GM19239 (cell line): Measurements from ENCODE around the gene IFNL3.
A peak's percentile ranks its signal among the peaks of the same experiment; 100 is the strongest.
"Not testable (repeated sequence)": the region's sequence is repeated elsewhere in the genome, so short reads cannot be mapped to it uniquely, and the experiment has no call there.

Experiments
- DNase-seq: peaks from one replicate; pipeline ENCODE4 v3.0.0; 2011; ENCODE audit warnings: low spot score; ENCODE audit not compliant: insufficient read length
- FAIRE-seq: peaks from 2 replicates; lab custom pipeline; 2011; peaks lifted over from hg19 to GRCh38; lab: Jason Lieb, UNC

Gene IFNL3

DNA sequence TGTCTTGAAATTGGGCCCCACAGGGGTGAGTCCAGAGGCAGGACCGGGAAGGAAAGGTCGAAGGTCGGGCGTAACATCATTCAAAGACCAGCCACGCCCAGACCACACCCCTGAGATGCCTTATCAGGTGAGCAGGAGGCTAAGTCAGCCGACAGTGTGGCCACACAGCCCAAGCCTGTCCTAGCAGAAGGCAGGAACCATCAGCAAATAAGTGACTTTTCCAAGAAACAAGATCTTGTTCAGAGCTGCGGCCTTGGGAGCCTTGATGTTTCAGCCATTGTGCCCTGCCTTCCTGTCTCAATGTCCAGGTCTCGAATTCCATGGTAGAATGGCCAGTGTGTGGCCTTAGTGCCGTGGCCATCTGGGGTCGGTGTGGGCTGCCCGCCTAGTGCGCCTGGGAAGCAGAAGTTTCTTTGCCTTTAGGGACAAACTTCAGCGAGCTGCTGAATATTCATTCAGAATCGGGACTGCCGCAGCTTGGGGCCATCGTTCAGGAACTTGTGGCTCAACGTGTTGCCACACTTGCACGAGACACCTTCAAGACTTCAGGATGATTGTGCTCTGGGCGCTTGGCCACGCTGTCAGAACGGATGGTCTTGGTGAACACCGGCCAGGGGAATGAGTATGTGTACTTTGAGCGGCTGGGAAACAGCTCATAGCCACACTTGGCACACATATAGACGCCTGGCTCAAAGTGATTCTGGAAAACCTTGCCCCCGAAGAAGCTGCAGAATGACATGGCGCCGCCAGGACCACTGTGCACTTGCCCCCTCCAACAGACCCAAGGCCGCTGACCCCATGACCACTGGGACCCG is 9.9 kb upstream of the IFNL3 start:
- FAIRE-seq (no peak), DNase-seq (no peak)

DNA sequence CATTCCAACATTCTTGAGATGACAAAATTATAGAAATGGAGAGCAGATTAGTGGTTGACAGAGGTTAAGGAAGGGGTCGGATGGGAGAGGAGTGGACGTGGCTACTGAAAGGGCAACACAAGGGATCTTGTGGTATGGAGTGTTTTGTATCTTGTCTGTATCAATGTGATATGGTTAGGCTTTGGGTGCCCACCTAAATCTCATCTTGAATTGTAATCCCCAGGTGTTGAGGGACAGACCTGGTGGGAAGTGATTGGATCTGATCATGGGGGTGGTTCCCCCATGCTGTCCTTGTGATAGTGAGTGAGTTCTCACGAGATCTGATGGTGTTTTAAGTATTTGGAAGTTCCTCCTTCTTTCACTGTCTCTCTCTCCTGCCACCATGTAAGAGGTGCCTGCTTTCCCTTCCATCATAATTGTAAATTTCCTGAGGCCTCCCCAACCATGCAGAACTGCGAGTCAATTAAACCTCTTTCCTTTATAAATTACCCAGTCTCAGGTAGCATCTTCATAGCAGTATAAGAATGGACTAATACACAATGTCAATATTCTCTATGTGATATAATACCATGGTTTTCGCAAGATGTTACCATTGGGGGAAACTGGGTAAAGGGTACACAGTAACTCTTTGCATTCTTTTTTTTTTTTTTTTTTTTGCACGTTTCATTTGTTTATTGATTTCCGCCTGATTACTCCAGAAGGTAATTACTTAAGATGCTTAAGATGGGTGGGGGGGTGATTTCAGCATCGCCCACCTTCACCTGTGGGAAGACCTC is 8.8 kb upstream of the IFNL3 start:
- no peak for FAIRE-seq
- DNase-seq, result no peak

DNA sequence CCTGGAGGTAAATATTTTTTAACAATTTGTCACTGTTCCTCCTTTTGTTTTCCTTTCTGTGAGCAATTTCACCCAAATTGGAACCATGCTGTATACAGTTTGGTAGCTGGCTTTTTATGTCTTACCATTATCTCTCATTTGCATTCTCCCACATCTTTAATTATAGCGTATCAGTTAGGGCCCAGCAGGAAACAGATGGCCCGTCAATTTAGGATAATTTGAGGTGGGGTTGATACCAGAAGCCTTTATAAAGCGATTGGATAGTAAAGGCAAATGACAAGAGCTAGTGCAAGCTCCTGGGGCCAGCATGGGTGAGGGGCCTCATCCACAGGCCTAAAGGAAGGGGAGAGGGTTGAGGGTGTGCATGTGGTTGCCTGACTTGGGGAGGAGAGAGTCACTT is 7.7 kb upstream of the IFNL3 start:
- DNase-seq (no peak), FAIRE-seq (no peak)

DNA sequence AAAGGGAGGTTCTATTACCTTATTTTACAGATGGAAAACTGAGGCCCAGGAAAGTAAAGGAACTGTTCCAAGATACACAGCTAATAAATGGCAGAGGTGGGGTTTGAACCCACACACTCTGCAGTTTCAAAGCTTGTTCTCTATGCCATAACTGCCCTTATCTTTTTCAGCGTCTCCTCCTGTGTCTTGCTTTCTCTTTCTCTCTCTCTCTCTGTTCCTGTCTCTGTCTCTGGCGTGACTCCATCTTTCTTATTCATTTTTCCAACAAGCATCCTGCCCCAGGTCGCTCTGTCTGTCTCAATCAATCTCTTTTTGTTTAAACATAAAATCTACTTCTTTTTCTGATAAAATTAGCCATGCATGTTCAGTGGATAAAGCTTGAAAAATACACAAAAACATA is 7.0 kb upstream of the IFNL3 start:
- FAIRE-seq (no peak), DNase-seq (no peak)

DNA sequence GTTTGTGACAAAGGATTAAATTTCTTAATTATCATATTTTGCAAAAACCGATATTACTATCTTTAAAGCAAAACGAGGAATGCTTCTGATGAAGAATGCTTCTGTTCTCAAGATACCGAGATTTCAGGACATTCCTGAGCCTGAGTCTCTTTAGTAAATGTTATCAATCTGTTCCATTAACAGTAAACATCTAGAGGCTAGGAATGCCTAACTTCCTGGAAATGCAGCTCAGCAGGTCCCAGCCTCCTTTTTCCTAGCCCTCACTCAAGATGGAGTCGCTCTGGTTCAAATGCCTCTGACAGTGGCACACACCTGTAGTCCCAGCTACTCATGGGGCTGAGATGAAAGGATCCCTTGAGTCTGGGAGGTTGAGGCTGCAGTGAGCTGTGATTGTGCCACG is 6.3 kb upstream of the IFNL3 start:
- no peak for FAIRE-seq
- DNase-seq, result no peak

DNA sequence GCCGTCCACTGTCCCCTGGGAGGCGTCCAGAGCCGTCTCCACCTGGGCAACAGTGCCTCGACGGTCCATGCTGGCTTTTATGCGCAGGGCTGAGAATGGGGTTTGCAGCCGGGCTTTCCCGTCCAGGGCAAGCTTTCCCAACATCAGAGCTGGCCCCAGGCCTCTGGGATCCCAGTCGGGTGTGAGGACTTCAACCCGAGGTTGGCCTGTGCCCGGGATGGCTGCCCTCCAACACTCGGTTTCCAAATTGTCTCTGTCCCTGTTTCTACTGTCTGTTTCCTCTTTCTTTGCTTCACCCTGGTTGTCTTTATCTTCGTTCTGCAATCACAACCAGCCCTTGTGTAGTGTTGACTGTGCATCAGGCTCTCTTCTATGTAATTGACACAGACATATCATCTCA is 4.0 kb upstream of the IFNL3 start, which contains the start of gene IFNL4:
IFNL4 (minus strand) TSS at position 51 of the 400 bp plus-strand sequence.
- FAIRE-seq (no peak), DNase-seq (no peak)

DNA sequence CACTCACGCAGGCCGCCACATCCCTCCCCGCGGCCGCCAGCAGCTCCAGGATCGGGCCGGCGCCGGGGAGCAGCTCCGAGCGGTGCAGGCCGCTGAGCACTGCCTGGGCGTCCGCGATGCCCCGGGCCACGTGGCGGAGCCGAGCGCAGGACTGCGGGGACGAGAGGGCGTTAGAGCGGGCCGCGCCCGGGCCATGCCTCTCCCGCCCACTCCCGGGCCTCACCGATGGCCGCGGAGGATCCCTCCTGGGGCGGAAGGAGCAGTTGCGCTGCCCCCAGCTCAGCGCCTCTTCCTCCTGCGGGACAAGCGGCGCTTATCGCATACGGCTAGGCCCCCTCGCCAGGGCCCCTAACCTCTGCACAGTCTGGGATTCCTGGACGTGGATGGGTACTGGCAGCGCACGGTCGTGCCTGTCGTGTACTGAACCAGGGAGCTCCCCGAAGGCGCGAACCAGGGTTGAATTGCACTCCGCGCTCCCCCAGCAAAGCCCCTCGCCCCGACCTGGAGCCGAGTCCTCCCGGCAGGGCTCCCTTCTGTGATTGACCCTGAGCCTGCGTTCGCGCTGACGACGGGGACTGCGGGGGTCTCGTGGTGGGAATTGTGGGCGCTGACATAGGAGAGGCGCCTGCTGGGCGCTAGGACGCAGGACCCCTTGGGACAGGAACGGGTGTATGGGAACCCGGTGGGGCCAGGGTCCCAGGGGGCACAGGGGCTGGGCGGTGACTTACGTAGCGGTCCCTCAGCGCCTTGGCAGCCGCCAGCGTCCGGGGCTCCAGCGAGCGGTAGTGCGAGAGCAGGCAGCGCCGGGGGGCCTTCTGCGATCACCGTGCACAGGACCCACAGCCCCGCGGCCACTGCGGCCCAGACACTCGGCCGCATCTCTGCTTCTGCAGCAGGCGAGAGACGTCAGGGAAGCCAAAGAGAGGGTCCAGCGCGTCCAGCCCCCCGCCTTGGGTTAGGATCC is 3.2 kb upstream of the IFNL3 start:
- DNase-seq (no peak), FAIRE-seq (no peak)

DNA sequence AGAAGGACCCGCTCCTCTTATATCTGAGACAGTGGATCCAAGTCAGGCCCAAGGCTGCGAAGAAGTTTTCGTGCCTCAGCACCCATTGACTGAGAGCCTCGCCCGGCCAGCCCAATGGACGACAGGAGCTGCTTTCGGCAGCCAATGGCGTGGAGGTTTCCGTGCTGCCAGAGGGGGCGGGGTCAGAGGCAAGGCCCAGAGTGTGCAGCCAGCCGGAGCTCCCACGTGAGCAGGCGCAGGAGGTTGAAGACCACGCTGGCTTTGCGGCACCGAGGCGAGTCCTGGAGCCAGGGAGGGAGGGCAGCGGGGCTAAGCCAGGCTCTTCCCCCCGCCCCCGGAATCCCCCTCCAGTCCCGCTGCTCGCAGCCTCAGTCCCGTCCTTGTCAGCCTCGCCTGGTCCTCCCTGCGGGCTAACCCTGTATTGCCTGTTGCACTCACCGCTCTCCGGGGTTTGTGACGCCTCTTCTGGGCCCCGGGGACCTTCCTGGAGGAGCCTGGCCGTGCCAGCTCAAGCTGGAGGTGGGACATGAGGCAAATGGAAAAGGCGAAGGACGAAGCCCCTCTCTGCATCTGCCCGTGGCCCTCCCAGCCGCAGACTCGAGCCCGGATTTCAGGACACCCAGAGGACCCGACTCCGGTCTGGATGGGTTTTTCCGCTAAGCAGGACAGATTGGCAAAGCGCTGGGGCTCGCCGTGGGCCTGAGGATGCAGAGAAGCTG is 2.3 kb upstream of the IFNL3 start:
- DNase-seq, result no peak
- FAIRE-seq, result no peak

DNA sequence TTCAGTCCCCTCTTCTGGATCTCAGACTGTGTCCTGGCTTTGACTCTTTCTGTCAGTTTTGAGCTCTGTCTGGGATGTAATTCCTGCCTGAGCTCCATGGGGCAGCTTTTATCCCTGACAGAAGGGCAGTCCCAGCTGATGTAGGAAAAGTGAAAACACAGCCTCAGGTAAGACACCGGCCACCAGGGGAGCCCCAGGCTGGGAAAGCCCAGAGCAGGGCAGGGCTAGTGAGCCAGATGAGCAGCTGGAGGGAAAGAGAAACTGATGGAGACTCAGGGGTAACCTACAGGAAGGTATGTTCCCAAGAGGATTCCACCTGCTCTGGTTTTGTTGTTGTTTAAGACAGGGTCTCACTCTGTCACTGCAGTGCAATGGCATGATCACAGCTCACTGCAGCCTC is 360 bp upstream of the IFNL3 start:
- not testable (repeated sequence) for DNase-seq, FAIRE-seq

DNA sequence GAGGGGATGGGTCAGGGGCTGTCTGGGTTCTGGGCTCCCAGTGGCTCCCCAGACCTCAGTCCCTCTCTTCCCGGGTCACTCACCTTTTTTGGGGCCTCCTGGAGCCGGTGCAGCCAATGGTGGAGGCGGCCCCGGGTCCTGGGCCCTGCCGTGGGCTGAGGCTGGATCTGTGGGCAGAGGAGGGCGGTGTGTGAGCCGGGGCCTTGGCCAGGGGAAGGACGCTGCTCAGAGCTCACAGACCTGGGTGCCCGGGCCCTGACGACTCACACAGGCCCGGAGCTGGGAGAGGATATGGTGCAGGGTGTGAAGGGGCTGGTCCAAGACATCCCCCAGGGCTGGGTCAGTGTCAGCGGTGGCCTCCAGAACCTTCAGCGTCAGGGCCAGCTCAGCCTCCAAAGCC is 1.1 kb downstream of the IFNL3 start:
- not testable (repeated sequence) for DNase-seq, FAIRE-seq

DNA sequence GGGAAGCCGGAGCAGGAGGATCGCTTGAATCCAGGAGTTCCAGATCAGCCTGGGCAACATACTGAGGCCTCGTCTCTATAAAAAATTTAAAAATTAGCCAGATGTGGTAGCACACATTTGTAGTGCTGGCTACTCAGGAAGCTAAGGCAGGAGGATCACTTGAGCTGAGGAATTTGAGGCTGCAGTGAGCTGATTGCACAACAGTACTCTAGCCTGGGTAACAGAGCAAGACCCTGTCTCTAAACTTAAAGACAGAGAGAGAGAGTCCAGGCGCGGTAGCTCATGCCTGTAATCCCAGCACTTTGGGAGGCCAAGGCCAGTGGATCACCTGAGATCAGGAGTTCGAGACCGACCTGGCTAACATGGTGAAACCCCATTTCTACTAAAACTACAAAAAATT is 4.4 kb downstream of the IFNL3 start:
- DNase-seq (no peak), FAIRE-seq (no peak)

DNA sequence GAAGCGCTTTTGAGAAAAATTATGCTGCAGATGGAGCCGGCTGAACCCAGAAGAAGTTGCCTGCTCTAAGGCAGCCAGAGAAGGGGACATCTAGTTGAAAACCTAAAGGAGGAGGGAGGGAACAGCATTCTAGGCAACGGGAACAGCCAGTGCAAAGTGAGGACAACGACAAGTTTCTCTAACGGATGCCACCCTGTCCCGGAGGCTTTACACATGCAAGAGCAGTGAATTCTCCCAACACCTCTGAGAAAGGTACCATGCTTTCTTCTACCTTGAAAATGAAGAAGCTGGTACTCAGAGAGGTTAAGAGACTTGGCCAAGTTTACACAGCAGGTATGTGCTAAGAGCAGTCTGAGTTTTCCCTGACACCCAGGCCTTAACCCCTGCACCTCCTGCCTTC is 5.9 kb downstream of the IFNL3 start:
- FAIRE-seq, result no peak
- no peak for DNase-seq

DNA sequence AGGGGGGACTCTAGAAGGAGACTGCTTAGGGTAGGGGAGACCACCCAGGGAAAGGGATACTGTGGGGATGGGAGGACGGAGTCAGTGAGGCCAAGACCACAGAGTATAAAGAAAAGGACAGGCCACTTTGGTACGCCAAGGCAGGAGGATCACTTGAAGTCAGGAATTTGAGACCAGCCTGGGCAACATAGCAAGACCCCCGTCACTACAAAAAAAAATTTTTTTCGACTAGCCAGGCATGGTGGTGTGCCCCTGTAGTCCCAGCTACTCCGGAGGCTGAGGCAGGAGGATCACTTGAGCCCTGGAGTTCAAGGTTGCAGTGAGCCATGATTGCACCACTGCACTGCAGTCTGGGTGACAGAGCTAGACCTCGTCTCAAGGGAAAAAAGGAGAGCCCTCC is 6.6 kb downstream of the IFNL3 start:
- no peak for FAIRE-seq

DNA sequence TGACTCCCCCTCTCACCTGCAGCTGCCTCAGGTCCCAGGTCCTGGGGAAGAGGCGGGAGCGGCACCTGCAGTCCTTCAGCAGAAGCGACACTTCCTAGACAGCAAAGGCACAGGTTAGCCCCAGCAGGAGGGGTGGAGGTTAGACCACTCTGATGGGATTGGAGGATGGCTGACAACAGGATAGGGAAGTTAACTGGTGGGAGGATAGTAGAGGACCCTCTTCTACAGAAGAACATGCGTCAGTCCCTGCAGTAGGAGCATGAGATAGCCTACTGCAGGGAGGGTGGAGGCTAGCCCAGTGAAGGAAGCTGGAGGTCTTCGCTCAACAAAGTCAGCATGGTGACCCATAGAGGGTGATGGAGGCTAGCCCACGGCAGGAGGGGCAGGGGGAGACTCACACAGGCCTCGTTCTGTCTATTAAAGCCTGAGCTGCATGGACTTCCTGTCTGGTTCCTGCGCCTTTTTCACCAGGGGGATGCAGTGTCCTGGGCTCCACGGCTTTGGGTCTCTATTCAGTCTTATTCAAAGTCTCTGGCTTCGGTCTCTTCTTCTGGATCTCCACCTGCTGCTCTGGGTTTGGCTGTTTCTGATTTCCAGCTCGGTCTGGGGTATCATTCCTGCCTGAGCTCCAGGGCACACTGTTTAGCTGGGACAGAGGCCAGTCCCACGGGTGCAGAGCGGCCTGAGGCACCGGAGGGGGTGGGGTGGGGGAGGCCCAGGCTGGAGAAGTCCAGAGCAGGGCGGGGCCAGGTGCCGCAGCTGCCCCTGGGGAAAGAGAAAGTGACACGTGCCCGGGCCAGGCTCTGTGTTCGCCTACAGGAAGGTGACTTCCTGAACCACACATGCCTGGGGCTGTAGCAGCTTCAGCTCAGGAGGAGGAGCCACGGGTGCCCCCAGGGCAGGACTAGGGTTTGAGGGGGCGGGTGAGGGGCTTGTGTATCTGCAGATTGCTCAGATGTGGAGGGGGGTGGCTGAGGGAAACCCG is 7.3 kb downstream of the IFNL3 start:
- DNase-seq, result peak; percentile 52

More for the DNA sequence above, 6.6 kb downstream of the IFNL3 start:
- DNase-seq, result no peak

DNA sequence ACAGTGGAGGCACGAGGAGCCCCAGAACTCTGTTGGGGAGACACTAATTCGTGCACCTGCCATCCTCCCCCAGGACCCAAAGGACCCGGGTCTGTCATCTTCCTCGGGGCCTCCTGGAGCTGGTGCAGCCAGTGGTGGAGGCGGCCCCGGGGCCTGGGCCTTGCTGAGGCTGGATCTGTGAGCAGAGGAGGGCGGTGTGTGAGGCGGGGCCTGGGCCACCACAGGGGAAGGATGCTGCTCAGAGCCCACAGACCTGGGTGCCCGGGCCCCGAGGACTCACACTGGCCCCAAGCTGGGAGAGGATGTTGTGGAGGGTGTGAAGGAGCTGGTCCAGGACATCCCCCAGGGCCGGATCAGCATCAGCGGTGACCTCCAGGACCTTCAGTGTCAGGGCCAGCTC is 8.3 kb downstream of the IFNL3 start:
- no peak for FAIRE-seq
- no peak for DNase-seq

More for the DNA sequence above, 7.3 kb downstream of the IFNL3 start:
- FAIRE-seq, result peak; percentile 91

DNA sequence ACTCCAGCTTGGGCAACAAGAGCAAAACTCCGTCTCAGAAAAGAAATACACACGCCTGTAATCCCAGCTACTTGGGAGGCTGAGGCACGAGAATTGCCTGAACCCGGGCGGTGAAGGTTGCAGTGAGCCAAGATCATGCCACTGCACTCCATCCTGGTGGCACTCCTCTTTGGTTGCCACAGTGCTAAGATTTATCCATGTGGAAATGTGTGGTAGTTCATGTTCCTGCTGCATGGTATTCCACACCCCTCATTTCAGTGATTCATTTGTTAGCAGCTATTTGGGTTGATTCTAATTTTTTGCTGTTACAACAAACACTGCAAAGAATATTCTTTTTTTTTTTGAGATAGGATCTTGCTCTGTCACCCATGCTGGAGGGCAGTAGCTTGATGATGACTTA is 12.1 kb downstream of the IFNL3 start:
- no peak for DNase-seq
- no peak for FAIRE-seq

DNA sequence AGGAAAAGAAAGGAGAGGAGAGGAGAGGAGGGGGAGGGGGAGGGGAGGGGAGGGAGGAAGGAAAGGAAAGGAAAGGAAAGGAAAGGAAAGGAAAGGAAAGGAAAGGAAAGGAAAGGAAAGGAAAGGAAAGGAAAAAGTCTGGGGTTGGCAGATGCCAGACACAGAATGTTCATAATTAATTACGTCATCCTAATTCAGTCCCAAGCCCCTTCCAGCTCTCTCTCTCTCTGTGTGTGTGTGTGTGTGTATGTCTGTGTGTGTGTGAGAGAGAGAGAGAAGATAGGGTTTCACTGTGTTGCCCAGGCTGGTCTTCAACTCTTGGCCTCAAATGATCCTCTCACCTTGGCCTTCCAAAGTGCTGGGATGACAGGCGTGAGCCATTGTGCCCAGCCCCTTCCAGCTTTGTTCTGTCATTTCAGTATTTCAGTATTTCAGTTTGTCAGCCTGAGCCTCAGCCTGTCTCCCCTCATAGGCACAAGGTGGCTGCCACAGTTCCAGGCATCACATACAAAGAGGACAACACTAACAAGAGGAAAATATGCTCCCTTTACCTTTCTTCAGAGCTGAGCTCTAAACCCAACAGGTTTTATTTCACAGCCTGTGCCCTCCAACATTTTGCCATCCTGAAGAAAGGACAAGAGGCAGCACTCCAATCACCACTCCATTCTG is 14.6 kb downstream of the IFNL3 start:
- FAIRE-seq, result no peak
- DNase-seq, result no peak

DNA sequence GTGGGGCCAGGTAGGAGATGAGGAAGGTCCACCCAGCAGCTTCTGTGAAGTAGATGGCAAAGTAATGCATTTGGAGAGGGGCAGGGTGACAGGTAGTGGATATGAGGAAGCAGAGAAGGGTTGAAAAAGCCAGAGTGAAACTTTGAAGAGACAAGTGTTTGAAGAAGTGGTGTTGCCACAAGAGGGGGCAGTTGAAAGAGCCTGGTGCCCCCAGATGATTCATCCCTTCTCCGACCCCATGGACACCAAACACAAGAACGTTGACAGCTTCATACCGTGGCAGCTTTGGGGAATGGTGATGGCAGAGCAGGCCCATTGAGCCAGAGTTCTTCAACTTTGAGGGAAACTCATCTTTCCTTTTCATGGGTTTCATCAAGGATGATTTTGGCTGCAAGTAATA is 19.9 kb downstream of the IFNL3 start:
- no peak for DNase-seq
- no peak for FAIRE-seq
